ENCODE data around the gene SRRM1.

SRRM1 gene, protein sequence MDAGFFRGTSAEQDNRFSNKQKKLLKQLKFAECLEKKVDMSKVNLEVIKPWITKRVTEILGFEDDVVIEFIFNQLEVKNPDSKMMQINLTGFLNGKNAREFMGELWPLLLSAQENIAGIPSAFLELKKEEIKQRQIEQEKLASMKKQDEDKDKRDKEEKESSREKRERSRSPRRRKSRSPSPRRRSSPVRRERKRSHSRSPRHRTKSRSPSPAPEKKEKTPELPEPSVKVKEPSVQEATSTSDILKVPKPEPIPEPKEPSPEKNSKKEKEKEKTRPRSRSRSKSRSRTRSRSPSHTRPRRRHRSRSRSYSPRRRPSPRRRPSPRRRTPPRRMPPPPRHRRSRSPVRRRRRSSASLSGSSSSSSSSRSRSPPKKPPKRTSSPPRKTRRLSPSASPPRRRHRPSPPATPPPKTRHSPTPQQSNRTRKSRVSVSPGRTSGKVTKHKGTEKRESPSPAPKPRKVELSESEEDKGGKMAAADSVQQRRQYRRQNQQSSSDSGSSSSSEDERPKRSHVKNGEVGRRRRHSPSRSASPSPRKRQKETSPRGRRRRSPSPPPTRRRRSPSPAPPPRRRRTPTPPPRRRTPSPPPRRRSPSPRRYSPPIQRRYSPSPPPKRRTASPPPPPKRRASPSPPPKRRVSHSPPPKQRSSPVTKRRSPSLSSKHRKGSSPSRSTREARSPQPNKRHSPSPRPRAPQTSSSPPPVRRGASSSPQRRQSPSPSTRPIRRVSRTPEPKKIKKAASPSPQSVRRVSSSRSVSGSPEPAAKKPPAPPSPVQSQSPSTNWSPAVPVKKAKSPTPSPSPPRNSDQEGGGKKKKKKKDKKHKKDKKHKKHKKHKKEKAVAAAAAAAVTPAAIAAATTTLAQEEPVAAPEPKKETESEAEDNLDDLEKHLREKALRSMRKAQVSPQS

DNA sequence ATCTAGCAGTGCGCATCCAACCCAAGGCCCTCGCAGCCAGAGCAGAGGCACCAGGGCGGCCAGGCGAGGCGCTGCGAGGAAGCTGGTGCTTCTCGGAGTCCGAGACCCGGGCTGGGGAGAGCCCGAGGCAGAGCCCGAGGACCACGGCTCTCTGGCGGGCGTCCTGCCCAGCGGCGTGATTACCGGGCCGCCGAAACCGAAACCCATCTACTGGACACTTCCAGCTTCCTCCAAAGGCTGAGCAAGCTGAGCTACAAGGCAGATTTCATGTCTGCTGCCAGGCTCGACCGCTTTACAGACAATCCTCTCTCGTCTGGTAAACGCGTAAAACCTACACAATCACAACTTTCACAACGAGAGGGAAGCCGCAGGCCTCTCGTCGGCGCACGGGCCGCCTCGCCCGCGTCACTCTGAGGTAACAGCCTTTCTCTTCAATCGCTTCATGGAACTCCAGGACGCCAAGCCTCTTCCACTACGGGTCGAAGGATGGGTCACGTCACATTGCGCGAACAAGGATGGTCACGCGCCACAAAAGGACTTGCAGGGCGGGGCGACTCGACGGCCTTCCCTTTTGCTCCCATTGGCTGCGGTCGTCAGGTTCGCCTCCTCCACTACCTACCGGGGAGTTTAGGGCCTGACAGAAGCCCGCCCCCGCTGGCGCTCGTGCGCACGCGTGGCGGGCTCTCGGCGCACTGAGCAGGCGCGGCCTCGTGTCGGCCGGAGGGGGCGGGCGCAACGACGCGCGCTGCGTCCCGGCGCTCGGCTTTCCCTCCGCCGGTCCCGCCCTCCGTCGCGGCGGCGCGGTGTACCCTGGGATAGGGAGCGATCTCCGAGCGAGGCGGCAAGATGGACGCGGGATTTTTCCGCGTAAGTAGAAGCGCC lies at the start of gene SRRM1:
SRRM1 (plus strand) TSS at position 822 of the 882 bp plus-strand sequence; CDS start at position 847, 25 bp downstream.
- DNase-seq (ENCODE audit: low read depth) = peak; percentile 100
- TF ChIP-seq, protein P1, sequence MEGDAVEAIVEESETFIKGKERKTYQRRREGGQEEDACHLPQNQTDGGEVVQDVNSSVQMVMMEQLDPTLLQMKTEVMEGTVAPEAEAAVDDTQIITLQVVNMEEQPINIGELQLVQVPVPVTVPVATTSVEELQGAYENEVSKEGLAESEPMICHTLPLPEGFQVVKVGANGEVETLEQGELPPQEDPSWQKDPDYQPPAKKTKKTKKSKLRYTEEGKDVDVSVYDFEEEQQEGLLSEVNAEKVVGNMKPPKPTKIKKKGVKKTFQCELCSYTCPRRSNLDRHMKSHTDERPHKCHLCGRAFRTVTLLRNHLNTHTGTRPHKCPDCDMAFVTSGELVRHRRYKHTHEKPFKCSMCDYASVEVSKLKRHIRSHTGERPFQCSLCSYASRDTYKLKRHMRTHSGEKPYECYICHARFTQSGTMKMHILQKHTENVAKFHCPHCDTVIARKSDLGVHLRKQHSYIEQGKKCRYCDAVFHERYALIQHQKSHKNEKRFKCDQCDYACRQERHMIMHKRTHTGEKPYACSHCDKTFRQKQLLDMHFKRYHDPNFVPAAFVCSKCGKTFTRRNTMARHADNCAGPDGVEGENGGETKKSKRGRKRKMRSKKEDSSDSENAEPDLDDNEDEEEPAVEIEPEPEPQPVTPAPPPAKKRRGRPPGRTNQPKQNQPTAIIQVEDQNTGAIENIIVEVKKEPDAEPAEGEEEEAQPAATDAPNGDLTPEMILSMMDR (IDR thresholded peaks at IDR 0.05; ENCODE audit: low read length, missing control alignments) = no peak
- peak within 1 kb of the TSS; percentile 97 for H3K4me3 ChIP-seq (replicated peaks; ENCODE audit: low read depth, low read length)

DNA sequence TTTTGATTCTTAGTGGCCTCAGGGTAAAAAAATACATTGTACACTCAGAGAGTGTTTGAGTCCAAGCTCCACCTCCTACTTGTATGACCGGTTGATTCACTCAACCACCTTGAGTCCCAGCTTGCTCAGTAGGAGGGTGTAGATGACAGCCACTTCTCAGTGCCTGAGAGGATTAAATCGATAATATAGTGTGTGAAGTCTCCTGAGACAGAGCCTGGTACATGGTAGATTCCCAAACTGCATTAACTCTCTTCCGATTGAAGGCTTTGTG lies 48.8 kb upstream of the SRRM1 start:
- no peak for DNase-seq (ENCODE audit: low read depth)

DNA sequence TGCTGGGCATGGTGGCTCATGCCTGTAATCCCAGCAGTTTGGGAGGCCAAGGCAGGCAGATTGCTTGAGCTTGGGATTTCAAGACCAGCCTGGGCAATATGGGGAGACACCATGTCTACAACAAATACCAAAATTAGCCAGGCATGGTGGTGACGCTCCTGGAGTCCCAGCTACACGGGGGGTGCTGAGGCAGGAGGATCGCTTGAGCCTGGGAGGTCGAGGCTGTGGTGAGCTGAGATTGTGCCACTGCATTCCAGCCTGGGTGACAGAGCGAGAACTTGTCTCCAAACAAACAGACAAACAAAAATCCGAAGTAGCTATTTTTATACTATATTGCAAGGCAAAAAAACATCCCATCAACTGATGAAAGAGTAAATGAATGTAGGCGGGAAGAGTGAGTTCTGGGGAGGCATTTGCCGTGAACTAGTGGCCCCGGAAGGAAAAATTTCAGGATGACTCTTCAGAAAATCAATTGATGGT lies 46.7 kb upstream of the SRRM1 start:
- TF ChIP-seq, protein P1 (IDR thresholded peaks at IDR 0.05; ENCODE audit: low read length, missing control alignments) = no peak
- no peak overlapping the region for H3K4me3 ChIP-seq (replicated peaks; ENCODE audit: low read depth, low read length)
- DNase-seq (ENCODE audit: low read depth) = no peak

More for the DNA sequence above, 48.8 kb upstream of the SRRM1 start:
- TF ChIP-seq, protein P1 (IDR thresholded peaks at IDR 0.05; ENCODE audit: low read length, missing control alignments) = no peak
- H3K4me3 ChIP-seq (replicated peaks; ENCODE audit: low read depth, low read length) = no peak overlapping the region

DNA sequence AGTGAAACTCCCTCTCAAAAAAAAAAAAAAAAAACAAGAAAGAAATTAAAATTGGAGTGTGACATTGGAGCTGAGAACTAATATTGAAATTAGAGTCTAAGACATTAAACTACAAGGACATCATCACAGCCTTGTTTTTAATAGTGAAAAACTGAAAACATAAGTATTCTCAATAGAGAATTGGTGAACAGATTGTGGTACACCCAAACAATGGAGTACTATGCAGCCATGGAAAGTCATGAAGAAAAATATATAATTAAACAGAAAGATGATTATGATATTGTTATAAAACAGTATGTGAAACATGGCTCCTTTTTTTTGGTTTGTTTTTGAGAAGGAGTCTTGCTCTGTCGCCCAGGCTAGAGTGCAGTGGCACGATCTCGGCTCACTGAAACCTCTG lies 43.8 kb upstream of the SRRM1 start:
- H3K4me3 ChIP-seq (replicated peaks; ENCODE audit: low read depth, low read length) = no peak overlapping the region
- DNase-seq (ENCODE audit: low read depth) = no peak
- TF ChIP-seq, protein P1 (IDR thresholded peaks at IDR 0.05; ENCODE audit: low read length, missing control alignments) = no peak

DNA sequence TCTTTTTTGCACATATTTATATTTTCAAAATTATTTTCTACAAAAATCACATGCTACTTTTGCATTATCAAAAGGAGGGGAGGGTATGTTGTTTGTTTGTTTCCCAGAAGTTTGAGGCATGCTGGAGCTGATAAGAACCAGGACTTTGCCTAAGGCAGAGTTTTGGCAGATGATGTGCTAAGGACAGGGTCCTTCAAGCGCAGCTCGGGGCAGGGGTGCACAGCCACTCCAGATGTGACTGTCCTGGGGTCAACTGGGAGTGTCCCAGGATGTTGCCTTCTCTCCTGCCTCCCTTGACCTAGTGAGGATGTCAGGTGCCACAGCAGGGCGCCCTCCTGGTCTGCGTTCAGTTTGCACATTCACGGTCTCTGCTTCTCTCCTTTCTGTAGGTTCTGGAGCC lies 42.6 kb upstream of the SRRM1 start:
- no peak for DNase-seq (ENCODE audit: low read depth)
- TF ChIP-seq, protein P1 (IDR thresholded peaks at IDR 0.05; ENCODE audit: low read length, missing control alignments) = no peak
- H3K4me3 ChIP-seq (replicated peaks; ENCODE audit: low read depth, low read length) = no peak overlapping the region

DNA sequence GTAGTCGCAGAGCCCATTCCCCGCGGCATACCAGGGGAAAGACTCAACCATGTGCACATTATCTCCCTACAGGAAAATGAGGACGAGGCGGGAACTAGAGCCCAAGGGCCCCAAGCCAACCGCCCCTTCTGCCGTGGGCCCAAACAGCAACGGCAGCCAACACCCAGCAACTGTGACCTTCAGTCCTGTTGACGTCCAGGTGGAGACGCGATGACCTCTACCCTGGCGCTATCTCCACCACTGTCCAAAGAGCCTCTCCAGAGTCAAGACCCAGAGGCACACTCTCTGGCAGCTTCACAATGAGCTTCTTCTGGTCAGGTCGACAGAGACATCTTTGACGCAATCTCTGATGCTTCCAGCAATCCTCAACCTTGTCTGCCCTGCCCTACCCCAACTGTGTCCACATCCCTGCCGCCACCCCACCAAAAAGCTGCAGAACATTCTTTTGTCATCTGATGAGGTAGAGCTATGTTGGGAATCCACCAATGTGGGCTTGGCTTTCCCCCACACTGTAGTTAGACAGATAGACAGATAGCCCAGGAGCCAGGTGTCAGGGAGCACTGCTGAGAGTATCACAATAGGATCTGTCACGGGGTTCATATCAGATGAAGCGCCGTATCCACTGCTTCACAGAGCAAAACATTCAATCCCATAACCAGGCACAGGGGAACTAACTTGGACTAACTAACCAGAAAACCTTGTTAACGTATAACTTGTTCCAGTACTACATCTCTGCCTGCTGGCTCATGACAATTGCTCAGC lies 37.4 kb upstream of the SRRM1 start:
- TF ChIP-seq, protein P1 (IDR thresholded peaks at IDR 0.05; ENCODE audit: low read length, missing control alignments) = no peak
- DNase-seq (ENCODE audit: low read depth) = no peak
- H3K4me3 ChIP-seq (replicated peaks; ENCODE audit: low read depth, low read length) = no peak overlapping the region
